B cell (primary cell): ENCODE measurements around the gene MC4R. TPM values are rescaled to one million over a fixed set of nuclear protein-coding genes. Genes with fewer than 3 reads are reported as not detected.

Experiments used
- ATAC-seq: fragments of 200-7000 bp; cut with Tn5 transposase; one replicate; pipeline ENCODE4 v1.10.0; 2021; ENCODE audit warnings: low read depth, mild to moderate bottlenecking, moderate number of reproducible peaks, moderate library complexity
- CTCF ChIA-PET: fragments of 350-600 bp; sonication (Branson Sonifier 250); formaldehyde crosslinking; loops from one replicate; lab custom pipeline; 2021; ENCODE audit warnings: antibody characterized with exemption, inconsistent platforms; lab: Charles Lee
- POLR2A ChIA-PET: fragments of 350-600 bp; sonication (Branson Sonifier 250); formaldehyde crosslinking; loops from one replicate; lab custom pipeline; 2021; ENCODE audit warnings: antibody characterized with exemption; lab: Charles Lee
- DNase-seq: peaks from one replicate; pipeline ENCODE4 v3.0.0; 2013
- H2AFZ ChIP-seq: 2 replicates; pipeline ENCODE4 v1.6.1; 2012; ENCODE audit warnings: mild to moderate bottlenecking, low read depth, low read length; ENCODE audit not compliant: insufficient read depth, poor library complexity, severe bottlenecking
- H3K27ac ChIP-seq, 2 donors: 1 replicate in 1 of 2; 2 replicates in 1 of 2; pipeline ENCODE4 v1.5.1; 2012 to 2013; ENCODE audit warnings: low read length in 2 of 2, mild to moderate bottlenecking in 2 of 2, moderate library complexity in 1 of 2
- H3K27me3 ChIP-seq, 4 experiments: fragments of 200-600 bp in 1 of 4; sonication (generic) in 1 of 4; replicated peaks in 1 of 4; 1 replicate in 2 of 4; 2 replicates in 2 of 4; pipeline versions ENCODE4 v1.6.1 to v1.7.0; 2013 to 2016; ENCODE audit warnings: low read length in 3 of 4, mild to moderate bottlenecking in 2 of 4, mixed read lengths in 1 of 4, moderate library complexity in 1 of 4; ENCODE audit not compliant: insufficient read depth in 4 of 4, control insufficient read depth in 3 of 4; ENCODE audit errors: control extremely low read depth in 1 of 4
- H3K36me3 ChIP-seq, 2 experiments: replicated peaks in 1 of 2; 1 replicate in 1 of 2; 2 replicates in 1 of 2; pipeline versions ENCODE4 v1.6.1 to v1.7.1; 2013; ENCODE audit warnings: low read length in 1 of 2; ENCODE audit not compliant: insufficient read depth in 2 of 2, control insufficient read depth in 1 of 2; ENCODE audit errors: control extremely low read depth in 1 of 2, extremely low read depth in 1 of 2
- H3K4me1 ChIP-seq, 2 donors: fragments of 200-600 bp in 1 of 2; sonication (generic) in 1 of 2; 1 replicate in 1 of 2; 2 replicates in 1 of 2; pipeline versions ENCODE4 v1.5.1 to v1.6.1; 2013 to 2017; ENCODE audit warnings: low read length in 2 of 2; ENCODE audit not compliant: control insufficient read depth in 2 of 2, insufficient read depth in 2 of 2
- H3K4me2 ChIP-seq: replicated peaks from 2 replicates; pipeline ENCODE3; 2012; ENCODE audit warnings: mild to moderate bottlenecking, low read depth, low read length; ENCODE audit not compliant: poor library complexity, severe bottlenecking
- H3K4me3 ChIP-seq, 5 experiments: fragments of 200-600 bp in 1 of 5; sonication (generic) in 1 of 5; 1 replicate in 3 of 5; 2 replicates in 2 of 5; pipeline versions ENCODE4 v1.5.1 to v1.7.0; 2011 to 2016; ENCODE audit warnings: low read length in 4 of 5, mild to moderate bottlenecking in 4 of 5, low read depth in 2 of 5, control low read depth in 1 of 5, moderate library complexity in 1 of 5; ENCODE audit not compliant: insufficient read depth in 1 of 5; ENCODE audit errors: control extremely low read depth in 1 of 5, extremely low read depth in 1 of 5
- H3K79me2 ChIP-seq: fragments of 200-600 bp; sonication (generic); one replicate; pipeline ENCODE4 v1.6.0; 2016; ENCODE audit warnings: low read length; ENCODE audit not compliant: control insufficient read depth, insufficient read depth
- H3K9ac ChIP-seq: fragments of 200-600 bp; sonication (generic); 2 replicates; pipeline ENCODE4 v1.6.1; 2017; ENCODE audit warnings: mild to moderate bottlenecking, low read length, moderate library complexity
- H3K9me3 ChIP-seq, 3 donors: one replicate each; pipeline versions ENCODE4 v1.6.1 to v1.7.1; 2013; ENCODE audit warnings: low read length in 2 of 3; ENCODE audit not compliant: control insufficient read depth in 2 of 3, insufficient read depth in 1 of 3; ENCODE audit errors: control extremely low read depth in 1 of 3
- H4K20me1 ChIP-seq: 2 replicates; pipeline ENCODE4 v1.6.0; 2012; ENCODE audit warnings: mild to moderate bottlenecking, low read length; ENCODE audit not compliant: insufficient read depth, control insufficient read depth, poor library complexity, severe bottlenecking
- H3K27ac Mint-ChIP-seq: one replicate; pipeline ENCODE4 v1.8.0; 2021; ENCODE audit warnings: mixed read lengths
- H3K27me3 Mint-ChIP-seq: one replicate; pipeline ENCODE4 v1.8.0; 2021; ENCODE audit warnings: mixed read lengths
- H3K4me1 Mint-ChIP-seq: one replicate; pipeline ENCODE4 v1.8.0; 2021; ENCODE audit warnings: mixed read lengths
- H3K4me3 Mint-ChIP-seq: one replicate; pipeline ENCODE4 v1.8.0; 2021; ENCODE audit warnings: mixed read lengths
- H3K9me3 Mint-ChIP-seq: one replicate; pipeline ENCODE4 v1.8.0; 2022; ENCODE audit warnings: mixed read lengths; ENCODE audit not compliant: insufficient read depth
- EZH2 ChIP-seq: IDR thresholded peaks from 2 replicates; pipeline ENCODE4 v1.6.1; 2012; ENCODE audit warnings: borderline replicate concordance, low read depth, mild to moderate bottlenecking, moderate library complexity, low read length; ENCODE audit not compliant: insufficient read depth, poor library complexity, severe bottlenecking
- WGBS: methylation state at CpG from one replicate; pipeline ENCODE4 v1.1.5; 2013; ENCODE audit warnings: missing lambda C conversion rate; ENCODE audit not compliant: insufficient coverage; 5-methylcytosine and 5-hydroxymethylcytosine counted together
- intact Hi-C: fragments of 100-400 bp; cut with micrococcal nuclease; formaldehyde crosslinking; loops from one replicate; pipeline ENCODE4 v1.10.0; 2022
- polyA plus RNA-seq: library from polyadenylated mRNA; depleted of rRNA; stranded (reverse); fragments of >200 nt; gene quantifications from 2 replicates; pipeline ENCODE4 v1.2.3, GENCODE V29; 2012
- total RNA-seq, 2 donors: library from RNA; stranded (reverse); fragments of 120-200 nt in 1 of 2; gene quantifications; 1 replicate in 1 of 2; 2 replicates in 1 of 2; pipeline versions ENCODE4 v1.2.3 to v1.2.4, GENCODE V29; 2013 to 2022
- TF ChIP-seq, protein P1 (sequence below): fragments of 200-600 bp; IDR thresholded peaks from one replicate; pipeline ENCODE4 v1.8.0; 2022; ENCODE audit warnings: antibody characterized with exemption, mild to moderate bottlenecking

Gene MC4R
- total and polyA plus RNA-seq, 2 donors (not counting 1 experiment from before 2014, with no cell fraction given), result not detected

DNA sequence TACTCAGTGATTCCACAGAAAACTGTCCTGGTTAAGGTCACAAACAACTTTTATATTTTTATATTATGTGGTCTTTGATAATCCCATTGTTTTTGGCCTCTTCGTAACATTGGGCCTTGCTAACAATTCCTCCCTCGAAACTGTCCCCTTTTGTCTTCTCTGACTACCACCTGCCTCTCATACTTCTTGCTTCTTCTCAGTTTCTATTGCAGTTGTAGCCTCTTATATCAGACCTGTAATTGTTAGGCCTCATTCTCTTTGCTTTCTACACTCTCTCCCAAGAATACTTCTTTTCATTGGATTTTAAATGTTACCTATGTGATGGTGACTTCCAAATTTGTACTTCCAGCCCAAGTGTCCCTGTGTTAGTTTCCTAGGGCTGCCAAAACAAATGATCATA lies 44.7 kb downstream of the MC4R start:
- no peak for ATAC-seq
- no peaks in the 10 kb centered on the region for H3K27me3 Mint-ChIP-seq
- H3K4me1 Mint-ChIP-seq, result no peaks in the 10 kb centered on the region
- Histone ChIP-seq H2AFZ (no peak overlapping the region), H3K9me3 (peaks cover 0 to 9% (median 0%) of the 10 kb centered on the region in 3 donors), H3K27ac (no peak overlapping the region), H3K36me3 (no peaks in the 10 kb centered on the region), H3K4me2 (no peak overlapping the region), H4K20me1 (no peaks in the 10 kb centered on the region), H3K4me3 (no peak overlapping the region), H3K27me3 (no peaks in the 10 kb centered on the region), H3K9ac (no peak overlapping the region), H3K79me2 (no peaks in the 10 kb centered on the region), H3K4me1 (no peaks in the 10 kb centered on the region)
- ChIA-PET CTCF (no interaction called here), POLR2A (no interaction called here)
- TF ChIP-seq EZH2, result no peak
- TF ChIP-seq, protein P1, sequence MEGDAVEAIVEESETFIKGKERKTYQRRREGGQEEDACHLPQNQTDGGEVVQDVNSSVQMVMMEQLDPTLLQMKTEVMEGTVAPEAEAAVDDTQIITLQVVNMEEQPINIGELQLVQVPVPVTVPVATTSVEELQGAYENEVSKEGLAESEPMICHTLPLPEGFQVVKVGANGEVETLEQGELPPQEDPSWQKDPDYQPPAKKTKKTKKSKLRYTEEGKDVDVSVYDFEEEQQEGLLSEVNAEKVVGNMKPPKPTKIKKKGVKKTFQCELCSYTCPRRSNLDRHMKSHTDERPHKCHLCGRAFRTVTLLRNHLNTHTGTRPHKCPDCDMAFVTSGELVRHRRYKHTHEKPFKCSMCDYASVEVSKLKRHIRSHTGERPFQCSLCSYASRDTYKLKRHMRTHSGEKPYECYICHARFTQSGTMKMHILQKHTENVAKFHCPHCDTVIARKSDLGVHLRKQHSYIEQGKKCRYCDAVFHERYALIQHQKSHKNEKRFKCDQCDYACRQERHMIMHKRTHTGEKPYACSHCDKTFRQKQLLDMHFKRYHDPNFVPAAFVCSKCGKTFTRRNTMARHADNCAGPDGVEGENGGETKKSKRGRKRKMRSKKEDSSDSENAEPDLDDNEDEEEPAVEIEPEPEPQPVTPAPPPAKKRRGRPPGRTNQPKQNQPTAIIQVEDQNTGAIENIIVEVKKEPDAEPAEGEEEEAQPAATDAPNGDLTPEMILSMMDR, result no peak
- 58% methylated on average over 2 of the region's 2 CpGs for WGBS
- peaks cover 2% of the 10 kb centered on the region for H3K9me3 Mint-ChIP-seq
- no peak overlapping the region for H3K4me3 Mint-ChIP-seq
- no peak for DNase-seq
- intact Hi-C loops, result no loop called here
- no peak overlapping the region for H3K27ac Mint-ChIP-seq

DNA sequence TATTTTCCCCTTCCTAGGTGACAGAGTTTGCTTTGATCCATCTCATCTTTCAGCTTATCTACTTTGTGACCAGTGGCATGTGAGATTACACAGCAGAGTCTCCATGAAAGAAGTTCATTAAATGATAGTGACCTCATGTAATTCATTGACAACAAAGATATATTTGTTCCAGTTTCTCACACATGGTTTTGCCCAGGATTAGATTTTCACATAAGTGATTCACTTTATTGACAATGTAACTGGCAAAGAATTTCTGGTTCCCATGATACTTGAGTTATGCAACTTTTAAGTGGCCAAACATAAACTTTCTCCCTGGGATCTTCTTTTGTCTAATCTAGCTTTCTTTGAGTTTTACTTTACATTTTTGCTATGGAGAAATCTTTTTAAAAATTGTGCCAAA lies 50.0 kb downstream of the MC4R start:
- Histone ChIP-seq H2AFZ (no peak overlapping the region), H3K4me2 (no peak overlapping the region), H3K4me3 (no peak overlapping the region), H3K4me1 (no peaks in the 10 kb centered on the region), H3K27me3 (no peaks in the 10 kb centered on the region), H3K36me3 (no peaks in the 10 kb centered on the region), H3K9ac (no peak overlapping the region), H3K79me2 (no peaks in the 10 kb centered on the region), H3K9me3 (no peaks in the 10 kb centered on the region), H3K27ac (no peak overlapping the region), H4K20me1 (no peaks in the 10 kb centered on the region)
- ChIA-PET CTCF (no interaction called here), POLR2A (no interaction called here)
- no peak overlapping the region for H3K27ac Mint-ChIP-seq
- H3K27me3 Mint-ChIP-seq, result peaks cover 4% of the 10 kb centered on the region
- no peaks in the 10 kb centered on the region for H3K9me3 Mint-ChIP-seq
- ATAC-seq, result no peak
- no peak for DNase-seq
- intact Hi-C loops, result no loop called here
- TF ChIP-seq, protein P1, result no peak
- TF ChIP-seq EZH2, result no peak
- no peak overlapping the region for H3K4me3 Mint-ChIP-seq
- H3K4me1 Mint-ChIP-seq, result no peaks in the 10 kb centered on the region
